ENCODE results near the gene SRPK1.

Gene SRPK1

DNA sequence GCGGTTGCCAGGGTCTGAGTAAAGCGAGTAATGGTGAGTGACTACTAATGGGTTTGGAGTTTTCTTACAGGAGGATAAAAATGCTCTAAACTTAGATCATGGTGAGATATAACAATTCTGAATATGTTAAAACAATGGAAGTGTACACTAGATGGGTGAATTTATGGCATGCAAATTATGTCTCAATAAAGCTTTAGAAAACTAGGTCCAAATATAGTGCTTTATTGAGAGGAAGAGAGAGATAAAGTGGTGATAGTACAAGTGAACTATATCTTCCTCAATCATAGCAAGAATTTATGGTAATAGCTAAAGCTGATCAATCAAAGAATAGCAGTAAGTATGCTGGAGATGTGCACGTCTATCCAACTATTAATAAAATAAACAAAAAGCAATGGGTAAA is 23.9 kb downstream of the SRPK1 start:
- TF ChIP-seq TSHZ2 (CRISPR knock-in tag; IDR thresholded peaks at IDR 0.05) (no peak), CSDC2 (CRISPR knock-in tag; IDR thresholded peaks at IDR 0.05) (no peak), SNAI2 (CRISPR knock-in tag; IDR thresholded peaks at IDR 0.05) (no peak), ZFP30 (CRISPR knock-in tag; IDR thresholded peaks at IDR 0.05) (no peak), ARNTL (CRISPR knock-in tag; IDR thresholded peaks at IDR 0.05; ENCODE audit: borderline replicate concordance, low read depth) (no peak), TCF4 (CRISPR knock-in tag; IDR thresholded peaks at IDR 0.05; ENCODE audit: borderline replicate concordance) (no peak), ISL1 (CRISPR knock-in tag; IDR thresholded peaks at IDR 0.05) (no peak), PPARA (CRISPR knock-in tag; IDR thresholded peaks at IDR 0.05; ENCODE audit: borderline replicate concordance) (no peak), ZNF8 (CRISPR knock-in tag; IDR thresholded peaks at IDR 0.05) (no peak), BACH2 (CRISPR knock-in tag; IDR thresholded peaks at IDR 0.05; ENCODE audit: borderline replicate concordance) (no peak), ZNF565 (CRISPR knock-in tag; conservative IDR thresholded peaks at IDR 0.05; ENCODE audit: low read depth) (no peak), ZC3H10 (CRISPR knock-in tag; IDR thresholded peaks at IDR 0.05) (no peak), ZFP3 (CRISPR knock-in tag; IDR thresholded peaks at IDR 0.05) (no peak), RARB (CRISPR knock-in tag; IDR thresholded peaks at IDR 0.05) (no peak), CREB5 (CRISPR knock-in tag; IDR thresholded peaks at IDR 0.05; ENCODE audit: low read depth) (no peak), TOX (CRISPR knock-in tag; IDR thresholded peaks at IDR 0.05; ENCODE audit: borderline replicate concordance) (no peak), GLIS3 (CRISPR knock-in tag; IDR thresholded peaks at IDR 0.05) (no peak)
- TF ChIP-seq, protein P1, sequence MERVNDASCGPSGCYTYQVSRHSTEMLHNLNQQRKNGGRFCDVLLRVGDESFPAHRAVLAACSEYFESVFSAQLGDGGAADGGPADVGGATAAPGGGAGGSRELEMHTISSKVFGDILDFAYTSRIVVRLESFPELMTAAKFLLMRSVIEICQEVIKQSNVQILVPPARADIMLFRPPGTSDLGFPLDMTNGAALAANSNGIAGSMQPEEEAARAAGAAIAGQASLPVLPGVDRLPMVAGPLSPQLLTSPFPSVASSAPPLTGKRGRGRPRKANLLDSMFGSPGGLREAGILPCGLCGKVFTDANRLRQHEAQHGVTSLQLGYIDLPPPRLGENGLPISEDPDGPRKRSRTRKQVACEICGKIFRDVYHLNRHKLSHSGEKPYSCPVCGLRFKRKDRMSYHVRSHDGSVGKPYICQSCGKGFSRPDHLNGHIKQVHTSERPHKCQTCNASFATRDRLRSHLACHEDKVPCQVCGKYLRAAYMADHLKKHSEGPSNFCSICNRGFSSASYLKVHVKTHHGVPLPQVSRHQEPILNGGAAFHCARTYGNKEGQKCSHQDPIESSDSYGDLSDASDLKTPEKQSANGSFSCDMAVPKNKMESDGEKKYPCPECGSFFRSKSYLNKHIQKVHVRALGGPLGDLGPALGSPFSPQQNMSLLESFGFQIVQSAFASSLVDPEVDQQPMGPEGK (CRISPR knock-in tag; IDR thresholded peaks at IDR 0.05; ENCODE audit: borderline replicate concordance) = no peak

GRCh38 chr6:35896228-35896627 is 24.7 kb downstream of the SRPK1 start:
- no peak for ATAC-seq

More for the DNA sequence above, 23.9 kb downstream of the SRPK1 start:
- ATAC-seq = no peak

More at GRCh38 chr6:35896228-35896627, 24.7 kb downstream of the SRPK1 start:
- no peak for TF ChIP-seq RARB (CRISPR knock-in tag; IDR thresholded peaks at IDR 0.05)
- no peak for TF ChIP-seq ZNF565 (CRISPR knock-in tag; conservative IDR thresholded peaks at IDR 0.05; ENCODE audit: low read depth)
- no peak for TF ChIP-seq ZFP30 (CRISPR knock-in tag; IDR thresholded peaks at IDR 0.05)
- TF ChIP-seq OSR1 (CRISPR knock-in tag; IDR thresholded peaks at IDR 0.05) = no peak
- TF ChIP-seq PPARA (CRISPR knock-in tag; IDR thresholded peaks at IDR 0.05; ENCODE audit: borderline replicate concordance) = no peak
- TF ChIP-seq TOX (CRISPR knock-in tag; IDR thresholded peaks at IDR 0.05; ENCODE audit: borderline replicate concordance) = no peak
- no peak for TF ChIP-seq ZNF70 (CRISPR knock-in tag; IDR thresholded peaks at IDR 0.05)
- TF ChIP-seq, protein P2, sequence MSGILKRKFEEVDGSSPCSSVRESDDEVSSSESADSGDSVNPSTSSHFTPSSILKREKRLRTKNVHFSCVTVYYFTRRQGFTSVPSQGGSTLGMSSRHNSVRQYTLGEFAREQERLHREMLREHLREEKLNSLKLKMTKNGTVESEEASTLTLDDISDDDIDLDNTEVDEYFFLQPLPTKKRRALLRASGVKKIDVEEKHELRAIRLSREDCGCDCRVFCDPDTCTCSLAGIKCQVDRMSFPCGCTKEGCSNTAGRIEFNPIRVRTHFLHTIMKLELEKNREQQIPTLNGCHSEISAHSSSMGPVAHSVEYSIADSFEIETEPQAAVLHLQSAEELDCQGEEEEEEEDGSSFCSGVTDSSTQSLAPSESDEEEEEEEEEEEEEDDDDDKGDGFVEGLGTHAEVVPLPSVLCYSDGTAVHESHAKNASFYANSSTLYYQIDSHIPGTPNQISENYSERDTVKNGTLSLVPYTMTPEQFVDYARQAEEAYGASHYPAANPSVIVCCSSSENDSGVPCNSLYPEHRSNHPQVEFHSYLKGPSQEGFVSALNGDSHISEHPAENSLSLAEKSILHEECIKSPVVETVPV (CRISPR knock-in tag; IDR thresholded peaks at IDR 0.05) = no peak
- TF ChIP-seq POU6F1 (CRISPR knock-in tag; IDR thresholded peaks at IDR 0.05; ENCODE audit: borderline replicate concordance, low read depth) = no peak
- no peak for TF ChIP-seq ZC3H10 (CRISPR knock-in tag; IDR thresholded peaks at IDR 0.05)
